Omental fat pad (tissue), 4 donors: ENCODE data around the gene ADIG. TPM values are rescaled to one million over a fixed set of nuclear protein-coding genes. Genes with fewer than 3 reads are reported as not detected.

Experiments used
- ATAC-seq: fragments of 150-250 bp; one replicate; pipeline ENCODE4 v1.9.1; 2016; ENCODE audit warnings: mild to moderate bottlenecking, moderate library complexity; ENCODE audit not compliant: low FRiP score
- DNase-seq: peaks from one replicate; pipeline ENCODE4 v3.0.0-alpha.2; 2019; ENCODE audit warnings: low spot score
- total RNA-seq, 4 donors: library from RNA; depleted of rRNA; stranded (reverse); fragments of >200 nt; gene quantifications; one replicate each; pipeline ENCODE4 v1.1.0, GENCODE V29; 2016
- TF ChIP-seq, protein P1 (sequence below), 3 donors: fragments of 450-650 bp; IDR thresholded peaks; one replicate each; pipeline ENCODE4 v1.5.1; 2016 to 2017; ENCODE audit warnings: antibody characterized with exemption in 3 of 3, mild to moderate bottlenecking in 3 of 3, moderate library complexity in 2 of 3

The ADIG gene
- total RNA-seq, 4 donors from 2014 or later = not detected

DNA sequence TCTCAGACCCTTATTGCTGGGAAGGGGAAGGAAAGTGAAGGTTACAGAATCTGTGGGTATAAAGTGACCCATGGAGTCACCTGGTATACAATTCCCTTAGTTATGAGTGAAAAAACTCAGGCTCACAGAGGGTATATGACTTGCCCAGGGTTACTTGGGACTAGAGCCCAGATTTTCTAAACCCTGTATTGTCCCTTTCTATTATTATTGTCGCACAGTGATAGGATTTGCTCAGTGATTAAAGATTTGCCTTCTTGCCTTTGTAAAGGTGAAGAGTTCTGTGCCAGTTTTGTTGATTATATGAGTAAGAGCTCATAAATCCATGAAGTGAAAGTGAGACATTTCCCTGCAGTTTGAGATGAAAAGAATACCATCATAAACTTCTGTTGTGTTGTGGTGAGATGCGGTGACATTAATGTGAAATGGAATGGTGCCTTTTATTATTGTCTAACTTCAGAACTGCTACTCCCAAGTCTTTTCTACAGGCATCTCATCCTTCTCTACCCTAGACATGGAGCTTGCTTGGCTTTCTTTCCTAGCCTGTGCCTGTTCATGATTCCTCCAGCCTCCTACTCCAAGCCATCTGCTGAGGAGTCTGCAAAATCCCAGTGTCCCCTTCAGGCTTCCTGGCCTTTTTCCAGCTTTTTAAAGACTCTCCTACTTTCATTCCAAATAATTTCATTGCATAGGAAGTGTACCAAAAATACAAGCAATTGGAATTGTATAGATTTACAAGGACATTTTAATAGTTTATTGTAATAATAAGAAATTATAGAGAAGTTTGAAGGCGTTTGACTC is 33.5 kb upstream of the ADIG start:
- TF ChIP-seq, protein P1, sequence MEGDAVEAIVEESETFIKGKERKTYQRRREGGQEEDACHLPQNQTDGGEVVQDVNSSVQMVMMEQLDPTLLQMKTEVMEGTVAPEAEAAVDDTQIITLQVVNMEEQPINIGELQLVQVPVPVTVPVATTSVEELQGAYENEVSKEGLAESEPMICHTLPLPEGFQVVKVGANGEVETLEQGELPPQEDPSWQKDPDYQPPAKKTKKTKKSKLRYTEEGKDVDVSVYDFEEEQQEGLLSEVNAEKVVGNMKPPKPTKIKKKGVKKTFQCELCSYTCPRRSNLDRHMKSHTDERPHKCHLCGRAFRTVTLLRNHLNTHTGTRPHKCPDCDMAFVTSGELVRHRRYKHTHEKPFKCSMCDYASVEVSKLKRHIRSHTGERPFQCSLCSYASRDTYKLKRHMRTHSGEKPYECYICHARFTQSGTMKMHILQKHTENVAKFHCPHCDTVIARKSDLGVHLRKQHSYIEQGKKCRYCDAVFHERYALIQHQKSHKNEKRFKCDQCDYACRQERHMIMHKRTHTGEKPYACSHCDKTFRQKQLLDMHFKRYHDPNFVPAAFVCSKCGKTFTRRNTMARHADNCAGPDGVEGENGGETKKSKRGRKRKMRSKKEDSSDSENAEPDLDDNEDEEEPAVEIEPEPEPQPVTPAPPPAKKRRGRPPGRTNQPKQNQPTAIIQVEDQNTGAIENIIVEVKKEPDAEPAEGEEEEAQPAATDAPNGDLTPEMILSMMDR (IDR thresholded peaks at IDR 0.05) = no peak

DNA sequence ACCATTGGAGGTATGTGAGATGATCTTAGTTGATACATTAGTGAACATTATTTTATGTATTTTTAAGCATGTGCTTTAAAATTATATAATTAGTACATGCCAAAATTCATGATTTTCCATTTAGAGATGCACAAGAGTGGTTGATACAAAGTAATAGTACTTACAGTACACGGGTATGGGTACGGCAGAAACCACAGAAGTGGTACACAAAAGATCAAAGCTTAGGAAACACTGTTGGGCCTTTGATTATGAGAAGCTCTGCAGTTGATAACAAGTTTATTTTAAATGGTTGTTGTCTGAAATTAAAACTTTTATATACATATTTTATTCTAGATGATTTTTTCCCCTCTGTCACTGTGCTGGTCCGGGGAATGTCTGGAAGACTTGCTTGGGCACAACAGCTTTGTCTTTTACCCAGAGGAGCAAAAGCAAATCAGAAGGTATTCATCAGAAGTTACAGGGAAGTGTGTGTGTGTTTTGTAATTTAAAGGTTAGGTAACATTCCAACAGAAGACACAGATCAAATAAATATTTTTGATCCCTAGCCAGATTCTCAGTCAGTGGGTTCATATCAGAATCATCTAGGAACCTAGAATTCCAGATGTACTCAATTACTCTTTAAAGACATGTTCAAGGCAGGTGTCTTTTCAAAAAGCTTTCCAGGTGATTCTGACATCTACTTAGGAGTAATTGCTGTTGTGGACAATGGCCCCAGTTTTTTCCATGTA is 32.5 kb upstream of the ADIG start:
- ATAC-seq = no peak
- TF ChIP-seq, protein P1 (IDR thresholded peaks at IDR 0.05) = no peak
- no peak for DNase-seq

More for the DNA sequence above, 33.5 kb upstream of the ADIG start:
- DNase-seq (no peak), ATAC-seq (no peak)

- no peak for DNase-seq
- no peak for ATAC-seq
- TF ChIP-seq, protein P1 (IDR thresholded peaks at IDR 0.05) = no peak
Measured at GRCh38 chr20:38550274-38550673, 30.7 kb upstream of the ADIG start.

GRCh38 chr20:38551056-38551626 is 29.9 kb upstream of the ADIG start:
- ATAC-seq (no peak), DNase-seq (no peak)
- TF ChIP-seq, protein P1 (IDR thresholded peaks at IDR 0.05) = no peak

- no peak for DNase-seq
- no peak for ATAC-seq
- TF ChIP-seq, protein P1 (IDR thresholded peaks at IDR 0.05) = no peak
Measured at GRCh38 chr20:38554986-38555385, 26.0 kb upstream of the ADIG start.

GRCh38 chr20:38555395-38555794 is 25.6 kb upstream of the ADIG start:
- ATAC-seq = no peak
- no peak for DNase-seq
- TF ChIP-seq, protein P1 (IDR thresholded peaks at IDR 0.05) = no peak
